SHP77 treated with DMSO at 0.1 percent for 48 hours (cell line): ENCODE results near the gene LARGE2.

ENCODE experiments used
- DNase-seq: peaks from one replicate; lab custom pipeline; 2025; lab: John Stamatoyannopoulos, UW

Gene LARGE2

DNA sequence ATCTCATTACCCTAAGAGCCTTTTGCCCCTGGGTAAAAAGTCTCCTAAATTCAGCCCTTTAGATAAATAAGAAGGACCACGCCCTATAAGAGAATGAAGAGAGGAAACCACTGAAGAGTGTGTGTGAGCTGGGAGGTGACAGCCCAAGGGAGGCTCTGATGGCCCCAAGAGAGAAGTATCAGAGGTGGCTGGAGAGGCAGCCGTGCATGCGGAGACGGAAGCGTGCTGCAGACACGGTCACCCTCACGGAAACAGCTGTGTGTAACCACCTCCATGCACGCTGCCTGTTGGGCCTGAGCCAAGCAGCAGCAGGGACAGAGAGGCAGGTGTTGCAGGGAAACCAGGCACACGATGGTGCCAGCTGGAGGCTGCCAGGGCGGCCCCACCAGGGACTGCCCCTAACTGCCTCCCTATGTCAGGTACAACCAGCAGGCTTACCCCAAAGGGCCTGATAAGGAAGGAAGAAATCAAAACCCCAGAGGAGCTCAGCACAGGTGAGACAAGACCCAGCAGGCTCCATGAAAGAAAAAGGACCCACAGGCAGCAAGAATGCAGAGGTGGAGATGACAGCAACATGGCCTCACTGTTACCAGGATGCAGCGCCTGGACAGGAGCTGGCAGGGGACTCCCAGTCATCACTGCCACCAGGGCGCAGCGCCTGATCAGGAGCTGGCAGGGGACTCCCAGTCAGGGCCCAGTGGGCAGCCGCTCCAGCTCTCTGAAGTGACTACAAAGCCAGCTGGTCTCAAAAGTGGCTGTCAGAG is 7.8 kb downstream of the LARGE2 start:
- DNase-seq, result peak; percentile 88

GRCh38 chr11:45930951-45931570 is 8.6 kb downstream of the LARGE2 start:
- DNase-seq, result no peak

DNA sequence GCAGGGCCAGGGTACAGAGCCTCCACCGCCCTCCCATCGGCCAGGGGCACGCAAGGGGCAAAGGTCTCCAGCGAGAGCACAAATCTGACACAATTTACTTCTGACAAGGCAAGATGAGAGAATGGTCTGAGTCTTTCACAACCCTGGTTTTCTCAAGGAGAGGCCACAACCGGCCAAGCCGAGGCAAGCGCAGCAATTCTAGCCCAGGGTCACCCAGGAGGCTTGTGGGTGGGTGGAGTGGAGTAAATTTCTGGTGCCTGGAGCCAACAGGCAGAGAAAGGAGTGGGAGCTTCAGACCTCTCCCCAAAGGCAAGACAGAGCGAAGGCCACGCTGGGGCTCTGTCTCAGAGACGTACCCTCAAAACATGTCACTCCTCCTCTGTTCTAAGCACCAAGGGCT is 9.3 kb downstream of the LARGE2 start:
- DNase-seq, result no peak

GRCh38 chr11:45932217-45932616 is 9.8 kb downstream of the LARGE2 start:
- no peak for DNase-seq

DNA sequence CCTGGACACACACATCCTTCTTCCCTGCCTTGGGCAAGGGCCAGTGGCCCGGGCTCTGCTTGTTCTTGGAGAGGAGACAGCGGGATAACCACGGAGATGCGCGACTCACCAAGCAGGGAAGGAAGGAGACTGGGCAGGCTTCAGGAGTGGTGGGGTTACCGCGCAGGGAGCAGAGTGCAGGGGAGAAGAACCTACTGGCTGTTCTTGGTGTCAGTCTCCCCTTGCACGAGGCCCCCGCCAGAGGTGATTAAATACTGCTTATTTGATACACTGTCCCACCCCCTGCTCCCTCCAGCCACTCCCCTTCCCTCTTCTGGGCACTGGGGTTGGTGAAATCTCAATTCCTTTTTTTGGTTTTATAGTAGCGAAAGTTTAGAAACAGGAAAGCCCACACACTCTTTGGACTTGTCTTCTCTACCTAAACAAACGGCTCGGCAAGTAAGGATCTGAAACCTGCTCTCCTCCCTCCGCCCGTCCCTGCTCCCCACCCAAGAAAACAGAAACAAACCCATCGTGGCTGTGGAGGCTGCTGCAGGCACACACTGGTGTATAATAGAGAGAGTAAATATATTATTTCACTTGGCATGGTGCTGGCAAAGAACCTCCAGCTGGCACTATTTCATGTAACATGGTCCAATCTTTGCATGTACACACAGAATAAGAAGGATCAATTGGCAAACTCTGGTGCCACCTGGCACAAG is 10.8 kb downstream of the LARGE2 start:
- DNase-seq, result no peak

- DNase-seq, result no peak
These were observed 11.6 kb downstream of the LARGE2 start for GRCh38 chr11:45933846-45934579.

GRCh38 chr11:45934580-45935318 is 12.3 kb downstream of the LARGE2 start:
- DNase-seq, result no peak

DNA sequence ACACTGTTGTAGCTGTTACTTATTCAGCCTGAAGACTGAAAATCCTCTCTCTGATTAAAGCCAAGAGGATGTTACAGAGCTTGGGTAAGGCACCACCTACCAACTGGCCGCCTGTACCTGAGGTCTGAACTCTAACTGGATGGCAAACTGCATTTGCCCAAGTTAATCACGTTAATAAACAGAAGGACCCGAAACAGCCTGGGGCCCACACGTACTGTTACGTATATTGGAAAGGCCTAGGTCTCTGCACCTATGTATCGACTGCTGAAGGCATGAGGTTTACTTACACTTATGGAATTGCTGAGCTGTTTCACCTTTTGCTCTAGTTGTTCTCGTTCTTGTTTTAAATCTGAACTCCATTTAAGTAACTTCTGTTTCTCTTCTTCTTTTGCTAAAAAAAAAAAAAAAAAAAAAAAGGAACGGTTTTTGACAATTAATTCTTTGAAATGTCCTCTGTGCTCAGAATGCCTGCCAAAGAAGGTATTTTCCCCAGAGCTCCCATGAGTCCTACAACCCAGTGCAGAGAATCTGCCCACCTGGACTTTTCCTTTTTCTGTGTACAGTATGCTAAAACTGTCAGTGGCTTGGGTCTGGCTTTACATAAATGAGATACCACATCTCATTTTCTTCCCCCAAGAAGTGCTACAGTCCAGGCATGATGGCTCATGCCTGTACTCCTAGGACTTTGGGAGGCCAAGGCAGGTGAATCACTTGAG is 13.1 kb downstream of the LARGE2 start:
- no peak for DNase-seq

GRCh38 chr11:45936511-45937054 is 14.1 kb downstream of the LARGE2 start:
- no peak for DNase-seq

GRCh38 chr11:45937916-45938315 is 15.5 kb downstream of the LARGE2 start:
- DNase-seq, result no peak

DNA sequence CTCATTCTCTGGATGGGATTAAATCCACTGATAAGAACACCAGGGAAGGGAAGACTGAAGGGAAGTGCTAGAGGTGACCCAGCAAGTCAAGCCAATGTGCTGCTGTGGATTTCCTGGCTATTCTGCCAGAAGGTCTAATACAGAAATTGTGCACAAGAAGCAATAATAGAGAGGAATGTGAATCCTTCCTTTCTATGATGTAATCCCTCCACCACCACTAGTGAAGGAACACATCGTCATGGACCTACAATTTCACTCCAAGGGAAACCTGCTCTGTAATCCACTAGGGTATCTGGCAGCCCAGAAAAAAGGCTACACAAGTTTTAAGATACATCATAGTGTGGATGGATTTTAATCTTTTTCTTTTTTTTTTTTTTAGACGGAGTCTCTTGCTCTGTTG is 17.4 kb downstream of the LARGE2 start:
- DNase-seq, result no peak

DNA sequence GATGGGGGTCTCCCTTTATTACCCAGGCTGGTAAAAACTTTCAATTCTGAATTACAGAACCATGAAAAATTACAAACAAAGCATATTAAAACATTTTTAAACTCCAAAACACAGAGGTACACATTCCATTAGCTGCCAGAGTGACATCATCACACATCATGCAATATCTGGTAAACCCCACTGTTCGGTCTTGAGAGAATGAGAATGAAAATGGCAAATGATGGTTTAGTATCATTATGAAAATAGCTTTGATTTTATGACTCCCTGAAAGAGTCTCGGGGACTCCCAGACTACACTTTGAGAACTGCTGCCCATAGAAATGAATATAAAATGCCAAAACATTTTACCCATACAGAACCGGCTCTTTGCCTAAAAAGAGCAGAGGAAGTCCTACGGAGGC is 18.8 kb downstream of the LARGE2 start:
- no peak for DNase-seq

GRCh38 chr11:45942381-45942780 is 19.9 kb downstream of the LARGE2 start:
- no peak for DNase-seq

DNA sequence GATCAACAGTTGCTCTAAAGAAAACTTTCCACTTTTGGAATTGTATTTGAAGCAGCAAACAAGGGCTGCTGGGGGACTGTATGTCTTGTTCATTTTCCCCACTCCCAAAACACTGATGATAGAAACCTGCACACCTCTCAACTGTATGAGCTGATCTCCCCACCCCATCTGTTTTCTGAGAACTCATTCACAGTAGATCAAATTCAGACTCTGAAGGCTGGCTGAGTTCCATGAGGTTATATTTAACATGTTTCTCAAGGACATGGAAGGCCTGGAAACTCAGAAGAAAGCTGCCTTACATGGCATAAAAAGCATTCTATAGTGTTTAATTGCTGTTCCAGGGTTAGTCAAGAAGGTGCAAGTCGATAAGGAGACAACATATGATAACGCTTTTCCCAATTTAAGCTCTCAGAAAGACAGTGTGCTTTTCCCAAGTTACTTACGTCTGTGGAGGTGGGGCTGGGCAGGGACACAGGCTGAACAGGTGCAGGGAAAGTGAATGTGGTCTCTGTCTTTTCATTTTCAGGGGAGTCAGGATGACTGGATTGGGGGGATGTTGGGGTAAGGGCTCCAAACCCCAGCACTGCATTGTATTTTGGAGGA is 23.0 kb downstream of the LARGE2 start:
- DNase-seq, result no peak

GRCh38 chr11:45947885-45948284 is 25.4 kb downstream of the LARGE2 start:
- DNase-seq, result no peak

GRCh38 chr11:45948356-45948755 is 25.9 kb downstream of the LARGE2 start:
- no peak for DNase-seq

- no peak for DNase-seq
These were observed 27.5 kb downstream of the LARGE2 start for GRCh38 chr11:45949992-45950407.

- no peak for DNase-seq
These were observed 37.4 kb downstream of the LARGE2 start for GRCh38 chr11:45959851-45960250.

- no peak for DNase-seq
These were observed 38.1 kb downstream of the LARGE2 start for GRCh38 chr11:45960387-45961095.

DNA sequence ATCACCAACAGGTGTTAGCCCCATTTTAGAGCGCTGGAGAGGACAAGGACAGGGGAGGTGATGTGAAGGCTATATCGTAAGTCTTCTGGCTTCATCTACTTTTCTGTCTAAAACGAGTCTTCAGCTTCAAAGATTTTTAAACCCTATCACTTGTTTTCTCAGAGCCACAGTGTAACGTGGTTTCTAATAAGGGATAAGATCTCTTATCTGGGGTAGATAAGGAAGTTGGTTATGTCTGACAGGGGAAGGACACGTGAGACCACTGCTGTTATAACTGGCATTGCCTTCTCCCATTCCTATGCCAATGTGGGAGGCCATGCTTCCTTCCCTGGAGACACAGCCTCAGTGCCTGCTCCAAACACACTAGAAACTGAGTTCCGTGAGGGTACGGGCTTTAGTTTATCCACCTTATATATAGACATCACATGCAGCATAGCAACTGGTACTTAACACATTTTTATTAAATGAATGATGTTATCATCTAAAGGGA is 39.3 kb downstream of the LARGE2 start:
- no peak for DNase-seq
